ENCODE data around the gene CD101. TPM values are rescaled to one million over a fixed set of nuclear protein-coding genes. Genes with fewer than 3 reads are reported as not detected.
A peak's percentile ranks its signal among the peaks of the same experiment; 100 is the strongest.

CD101 gene
- total and polyA plus RNA-seq, 12 donors, result 0.30 to 2.3 (median 1.1) TPM

GRCh38 chr1:117007719-117008013 lies 6.1 kb downstream of the CD101 start:
- TF ChIP-seq CTCF (IDR thresholded peaks at IDR 0.05), result no peak
- no peak for DNase-seq
- Histone ChIP-seq H3K36me3 (no peaks in the 10 kb centered on the region), H3K9me3 (no peaks in the 10 kb centered on the region), H3K4me3 (no peak overlapping the region), H3K27ac (peak overlapping the region in 1 of 10 donors; percentile 7), H3K4me1 (peaks cover 0 to 60% (median 0%) of the 10 kb centered on the region in 9 donors), H3K27me3 (no peaks in the 10 kb centered on the region)
- ATAC-seq, result no peak
- intact Hi-C loops (cut with DNase I), result no loop called here
- WGBS, 2 donors, result 96 to 97% methylated on average over 2 of the region's 2 CpGs

GRCh38 chr1:117008656-117009055 lies 7.1 kb downstream of the CD101 start:
- no peak for TF ChIP-seq CTCF (IDR thresholded peaks at IDR 0.05)
- Histone ChIP-seq H3K27ac (peak overlapping the region in 1 of 10 donors; percentile 46), H3K36me3 (no peaks in the 10 kb centered on the region), H3K4me3 (no peak overlapping the region), H3K9me3 (no peaks in the 10 kb centered on the region), H3K4me1 (peaks cover 0 to 50% (median 0%) of the 10 kb centered on the region in 9 donors), H3K27me3 (no peaks in the 10 kb centered on the region)
- ATAC-seq (no peak), DNase-seq (no peak)
- intact Hi-C loops (cut with DNase I), result no loop called here
- WGBS, 2 donors, result 48 to 64% methylated on average over 2 of the region's 2 CpGs

GRCh38 chr1:117009132-117009531 lies 7.6 kb downstream of the CD101 start:
- 59 to 76% methylated on average over 3 of the region's 3 CpGs for WGBS, 2 donors
- Histone ChIP-seq H3K4me1 (peaks cover 0 to 45% (median 0%) of the 10 kb centered on the region in 9 donors), H3K27ac (peak overlapping the region in 1 of 10 donors; percentile 46), H3K27me3 (no peaks in the 10 kb centered on the region), H3K36me3 (no peaks in the 10 kb centered on the region), H3K4me3 (no peak overlapping the region), H3K9me3 (no peaks in the 10 kb centered on the region)
- TF ChIP-seq CTCF (IDR thresholded peaks at IDR 0.05), result no peak
- no peak for DNase-seq
- intact Hi-C loops (cut with DNase I), result no loop called here
- peak in 1 of 8 donors; percentile 45 for ATAC-seq

- H3K27me3 ChIP-seq, result no peaks in the 10 kb centered on the region
- no peaks in the 10 kb centered on the region for H3K9me3 ChIP-seq
- H3K36me3 ChIP-seq, result no peaks in the 10 kb centered on the region
- 95% methylated on average over 3 of the region's 3 CpGs for WGBS, 2 donors
- intact Hi-C loops (cut with DNase I), result no loop called here
- no peak for ATAC-seq
- H3K27ac ChIP-seq, result no peak overlapping the region
- no peak for TF ChIP-seq CTCF (IDR thresholded peaks at IDR 0.05)
- no peak for DNase-seq
- peaks cover 0 to 33% (median 0%) of the 10 kb centered on the region in 9 donors for H3K4me1 ChIP-seq
- no peak overlapping the region for H3K4me3 ChIP-seq
Observed at GRCh38 chr1:117010310-117010969, 8.9 kb downstream of the CD101 start.

Measured in heart right ventricle (tissue), 16 donors.